SU-DHL-6 (cell line): ENCODE data around the gene MYBBP1A.

ENCODE experiments used
- CTCF ChIP-seq: fragments of 200-600 bp; sonication (generic); IDR thresholded peaks from one replicate; pipeline ENCODE4 v1.5.1; 2017; ENCODE audit warnings: antibody characterized with exemption, mild to moderate bottlenecking, low read length, moderate library complexity; ENCODE audit not compliant: insufficient read depth, poor library complexity, severe bottlenecking
- EZH2phosphoT487 ChIP-seq: fragments of 200-600 bp; sonication (generic), shearing (Covaris generic); conservative IDR thresholded peaks from 2 replicates; pipeline ENCODE4 v1.6.1; 2018; ENCODE audit warnings: mild to moderate bottlenecking, antibody characterized with exemption, low read length, moderate library complexity, mixed read lengths

GRCh38 chr17:4543557-4544026 lies 11.6 kb downstream of the MYBBP1A start:
- TF ChIP-seq CTCF (no peak), EZH2phosphoT487 (no peak)
